GM19193 (cell line): Measurements from ENCODE around the gene RANBP3.

Source experiments
- POLR2A ChIP-seq: IDR thresholded peaks from 4 replicates; pipeline ENCODE4 v1.6.1; 2011; ENCODE audit not compliant: insufficient read depth, insufficient read length; ENCODE audit errors: extremely low read depth

RANBP3 gene

GRCh38 chr19:6012426-6013170 is 34.7 kb upstream of the RANBP3 start:
- TF ChIP-seq POLR2A: no peak

DNA sequence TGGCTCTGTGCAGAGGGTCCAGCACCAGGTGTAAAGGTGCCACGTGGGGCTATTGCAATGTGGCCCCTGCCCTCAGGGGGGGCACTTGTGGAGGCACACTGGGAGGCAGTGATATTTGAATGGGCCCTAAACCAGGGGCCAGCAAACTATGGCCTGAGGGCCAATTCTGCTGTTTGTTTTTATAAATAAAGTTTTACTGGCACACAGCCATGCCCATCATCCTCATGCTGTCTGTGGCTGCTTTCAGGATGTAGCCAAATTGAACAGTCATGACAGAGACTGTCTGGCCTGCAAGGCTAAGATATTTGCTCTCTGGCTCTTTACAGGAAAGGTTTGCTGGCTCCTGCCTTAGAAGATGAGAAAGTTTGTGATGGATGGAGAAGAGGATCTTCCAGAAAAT is 33.9 kb upstream of the RANBP3 start:
- TF ChIP-seq POLR2A: no peak

DNA sequence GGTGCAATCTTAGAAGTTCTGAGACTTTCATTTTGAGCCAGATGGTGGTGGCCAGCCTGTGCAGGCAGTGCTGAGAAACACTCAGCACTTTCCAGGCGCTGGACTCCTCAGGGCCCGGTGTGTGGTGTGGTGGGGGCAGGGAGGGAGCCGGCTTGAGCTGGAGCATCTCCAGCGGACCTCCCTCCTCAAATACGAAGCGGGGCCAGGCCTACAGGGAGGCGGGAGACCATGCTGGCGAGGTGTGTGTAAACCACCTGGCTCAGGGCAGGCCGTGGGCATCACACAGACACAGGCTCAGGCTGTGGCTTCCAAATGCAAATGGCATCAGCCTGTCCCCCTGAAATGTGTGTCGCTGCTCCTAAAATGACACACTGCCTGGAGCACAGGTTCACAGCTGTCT is 33.3 kb upstream of the RANBP3 start:
- no peak for TF ChIP-seq POLR2A

DNA sequence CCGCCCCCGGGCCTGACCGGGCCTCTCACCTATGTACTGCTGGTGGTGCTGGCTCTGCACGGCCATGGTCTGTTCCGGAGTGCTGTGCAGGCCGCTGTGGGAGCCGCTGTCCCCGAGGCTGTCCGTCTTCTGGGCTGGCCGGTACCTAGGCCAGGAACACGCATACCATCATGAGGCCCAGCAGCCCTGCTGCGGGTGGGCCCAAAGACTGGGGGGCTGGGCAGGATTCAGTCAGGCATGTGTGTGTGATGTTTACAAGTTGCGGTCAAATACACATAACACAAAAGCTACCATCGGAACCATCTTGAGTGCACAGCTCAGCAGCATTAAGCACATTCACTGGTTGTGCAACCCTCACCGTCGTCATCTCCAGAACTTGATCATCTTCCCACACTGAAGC is 32.2 kb upstream of the RANBP3 start:
- no peak for TF ChIP-seq POLR2A

DNA sequence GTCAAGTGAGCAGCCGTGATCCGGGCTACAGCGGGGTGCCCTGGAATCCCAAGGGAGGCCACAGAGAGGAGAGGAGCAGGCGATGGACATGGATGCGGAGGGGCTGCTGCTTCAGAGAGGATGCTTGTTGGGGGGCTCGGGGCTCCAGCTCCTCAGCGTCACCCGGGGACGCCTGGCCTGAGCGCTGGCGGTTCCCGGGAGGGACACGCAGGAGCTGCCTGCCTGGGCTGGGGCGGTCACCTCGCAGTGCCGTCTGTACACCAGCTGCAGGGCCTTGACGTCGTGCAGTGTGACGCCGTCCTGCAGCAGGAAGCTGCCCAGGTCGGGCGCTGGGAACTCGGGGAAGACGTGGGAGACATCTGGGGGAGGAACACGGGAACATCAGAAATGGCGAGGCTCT is 29.9 kb upstream of the RANBP3 start:
- no peak for TF ChIP-seq POLR2A

DNA sequence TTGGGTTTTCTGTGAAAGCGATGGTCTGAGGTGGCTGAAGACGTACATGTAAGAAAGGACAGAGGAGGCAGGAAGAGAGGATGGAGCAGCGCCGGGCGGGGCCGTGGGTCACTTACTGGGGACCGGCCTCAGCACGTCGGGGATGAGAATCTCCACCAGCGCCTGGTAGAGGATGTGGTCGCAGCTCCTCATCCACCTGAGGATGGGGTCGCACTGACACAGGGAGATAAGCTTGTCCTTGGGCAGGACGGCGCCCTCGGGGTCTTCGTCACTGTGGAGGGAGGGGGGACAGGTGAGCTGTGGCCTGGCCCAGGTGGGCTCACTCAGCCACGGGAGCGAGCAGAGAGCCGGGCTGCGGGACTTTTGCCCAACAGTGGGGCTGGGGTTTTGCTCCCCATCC is 29.0 kb upstream of the RANBP3 start:
- TF ChIP-seq POLR2A: no peak

DNA sequence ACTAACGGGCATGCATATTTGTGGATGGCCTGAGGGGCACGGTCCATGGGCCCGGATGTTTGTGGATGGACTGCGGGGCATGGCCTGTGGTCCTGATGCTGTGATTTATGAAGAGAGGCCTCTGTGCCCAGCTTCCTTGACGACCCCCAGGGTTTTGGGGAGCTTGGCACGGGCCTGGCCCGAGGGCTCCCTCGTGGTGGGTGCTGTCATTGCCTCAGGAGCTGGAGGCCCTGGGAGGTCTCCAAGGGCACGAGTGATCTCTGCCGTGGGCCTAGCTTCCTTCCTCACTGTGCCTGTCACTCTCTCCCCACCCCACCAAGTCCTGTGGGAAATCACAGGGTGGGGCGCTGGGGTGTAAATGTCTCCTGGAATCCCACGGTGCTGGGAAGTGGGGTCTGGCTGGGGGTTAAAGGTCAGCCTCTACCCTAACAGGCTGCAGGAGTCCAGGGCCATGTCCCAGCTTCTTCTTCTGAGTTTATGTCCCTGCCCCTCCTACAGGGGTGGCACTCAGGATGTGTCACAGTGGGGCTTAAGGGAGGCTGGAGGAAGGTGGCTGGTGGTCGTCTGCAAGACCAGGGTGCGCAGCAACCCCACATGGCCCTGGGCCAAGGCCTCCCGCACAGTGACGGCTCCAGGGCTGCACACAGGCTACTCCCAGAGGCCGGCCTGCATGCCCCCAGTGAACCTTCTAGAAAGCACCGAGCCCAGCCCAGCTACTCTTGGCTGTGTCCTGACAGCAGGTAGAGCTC is 27.6 kb upstream of the RANBP3 start:
- TF ChIP-seq POLR2A: no peak

DNA sequence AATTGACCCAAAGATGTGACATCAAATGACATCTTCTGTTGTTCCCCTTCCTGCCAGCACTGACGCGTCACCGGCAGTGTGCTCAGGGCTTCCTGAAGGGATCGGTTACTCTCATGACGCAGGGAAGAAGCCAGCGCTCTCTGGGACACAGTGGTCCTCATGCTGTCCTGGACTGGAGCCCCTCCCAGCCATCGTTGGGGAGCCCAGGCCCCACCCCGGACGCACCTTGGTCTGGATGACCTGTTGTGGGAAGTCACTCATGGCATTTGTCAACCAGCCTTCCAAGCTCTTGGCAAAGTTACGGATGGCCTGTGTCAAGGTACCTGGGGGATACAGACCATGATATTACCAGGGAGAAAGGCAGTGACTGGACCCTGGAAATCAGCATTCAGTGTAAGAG is 26.0 kb upstream of the RANBP3 start:
- TF ChIP-seq POLR2A: no peak

DNA sequence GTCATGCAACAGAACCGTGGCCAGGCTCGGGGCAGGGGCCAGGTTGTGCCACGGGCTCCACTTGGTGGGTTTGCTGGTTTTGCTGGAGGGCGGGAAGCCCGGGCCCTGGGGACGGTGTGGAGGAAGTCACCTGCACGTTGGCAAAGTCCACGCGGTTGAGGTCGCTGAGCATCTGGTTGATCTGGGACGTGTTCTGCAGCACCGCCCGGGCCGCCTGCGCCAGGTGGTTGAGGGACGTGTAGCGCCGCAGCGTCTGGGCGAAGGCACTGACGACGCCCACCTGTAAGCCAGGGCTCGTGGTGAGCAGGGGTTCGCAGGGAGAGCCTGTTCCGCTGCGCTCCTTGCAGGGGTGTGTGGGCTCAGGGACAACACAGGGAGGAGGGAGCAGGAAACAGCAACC is 24.7 kb upstream of the RANBP3 start:
- TF ChIP-seq POLR2A: no peak

- no peak for TF ChIP-seq POLR2A
Measured at GRCh38 chr19:6000228-6000847, 22.4 kb upstream of the RANBP3 start.

- no peak for TF ChIP-seq POLR2A
Measured at GRCh38 chr19:5999693-6000092, 21.8 kb upstream of the RANBP3 start.

- TF ChIP-seq POLR2A: no peak
Measured at GRCh38 chr19:5997371-5997770, 19.4 kb upstream of the RANBP3 start.

DNA sequence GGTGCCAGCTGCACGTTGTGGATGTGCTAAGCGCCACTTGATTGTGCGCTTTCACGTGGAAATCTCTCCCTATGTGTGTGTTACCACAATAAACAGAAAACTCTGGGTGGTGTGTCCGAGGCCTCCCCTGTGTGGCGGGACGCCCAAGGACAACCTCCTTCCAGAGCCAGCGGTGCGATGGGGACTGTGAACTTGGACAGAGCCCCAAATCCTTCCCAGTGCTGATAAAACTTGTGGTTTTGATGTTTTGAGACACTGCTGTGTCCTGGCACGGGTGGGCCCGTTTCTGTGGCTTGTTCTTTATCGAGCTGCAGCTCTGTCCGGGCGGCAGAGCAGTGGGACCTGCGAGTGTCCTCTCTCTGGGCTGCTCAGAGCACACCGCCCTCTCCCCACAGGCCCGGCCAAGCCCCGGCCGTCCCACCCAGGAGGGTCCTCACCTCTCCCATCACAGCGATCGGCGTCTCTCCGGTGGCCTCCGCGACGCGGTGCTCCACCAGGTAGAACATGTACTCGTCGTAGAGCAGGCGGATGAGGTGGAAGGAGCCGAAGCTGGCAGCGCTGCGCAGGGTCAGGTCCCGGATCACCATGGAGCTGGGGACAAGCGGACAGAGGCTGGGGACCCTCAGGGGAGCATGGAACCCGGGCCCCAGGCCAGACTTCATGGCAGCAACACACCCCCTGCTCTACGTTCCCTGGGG is 18.8 kb upstream of the RANBP3 start:
- TF ChIP-seq POLR2A: no peak

DNA sequence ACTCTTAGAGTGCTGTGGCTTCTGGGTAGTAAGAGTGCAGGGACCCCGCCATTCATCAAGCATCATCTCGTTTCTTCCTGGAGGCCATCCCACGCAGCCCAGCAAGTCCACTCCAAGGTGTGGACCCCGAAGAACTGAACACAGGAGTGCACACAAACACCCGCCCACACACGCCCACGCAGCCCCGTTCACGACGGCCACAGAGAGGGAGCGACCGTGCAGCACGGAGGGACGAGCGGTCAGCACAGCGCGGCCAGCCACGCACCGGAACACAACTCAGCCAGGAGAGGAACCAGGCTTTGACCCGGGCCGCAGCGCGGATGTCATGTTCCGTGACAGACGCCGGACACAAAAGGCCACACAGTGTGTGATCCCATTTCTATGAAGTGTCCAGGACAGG is 18.2 kb upstream of the RANBP3 start:
- TF ChIP-seq POLR2A: no peak

- no peak for TF ChIP-seq POLR2A
Measured at GRCh38 chr19:5995606-5996005, 17.7 kb upstream of the RANBP3 start.
